ENCODE data around the gene CCDC106. TPM values are rescaled to one million over a fixed set of nuclear protein-coding genes. Genes with fewer than 3 reads are reported as not detected.

Gene CCDC106
- total RNA-seq, 2 donors from 2014 or later, result 2.6 to 4.8 TPM

- Histone ChIP-seq H3K9me3 (no peaks in the 10 kb centered on the region), H3K27ac (no peak overlapping the region), H3K9ac (ENCODE audit: low read depth in 2 of 2, low read length in 2 of 2) (no peak overlapping the region), H3K4me3 (no peak overlapping the region), H3K27me3 (no peaks in the 10 kb centered on the region), H3K4me1 (peaks cover 3% of the 10 kb centered on the region), H3K36me3 (peaks cover 19% of the 10 kb centered on the region)
- DNase-seq, result no peak
- no peak for TF ChIP-seq CTCF (IDR thresholded peaks at IDR 0.05)
- intact Hi-C loops (cut with DNase I), result no loop called here
Observed at GRCh38 chr19:55670280-55671053, 22.5 kb downstream of the CCDC106 start.

GRCh38 chr19:55671054-55671378, 23.0 kb downstream of the CCDC106 start:
- Histone ChIP-seq H3K27ac (no peak overlapping the region), H3K4me3 (no peak overlapping the region), H3K36me3 (peaks cover 19% of the 10 kb centered on the region), H3K9ac (ENCODE audit: low read depth in 2 of 2, low read length in 2 of 2) (no peak overlapping the region), H3K27me3 (no peaks in the 10 kb centered on the region), H3K9me3 (no peaks in the 10 kb centered on the region), H3K4me1 (peaks cover 3% of the 10 kb centered on the region)
- intact Hi-C loops (cut with DNase I), result no loop called here
- no peak for TF ChIP-seq CTCF (IDR thresholded peaks at IDR 0.05)
- no peak for DNase-seq

- Histone ChIP-seq H3K36me3 (peaks cover 19% of the 10 kb centered on the region), H3K27me3 (no peaks in the 10 kb centered on the region), H3K9me3 (no peaks in the 10 kb centered on the region), H3K4me3 (no peak overlapping the region), H3K4me1 (peaks cover 13% of the 10 kb centered on the region), H3K9ac (ENCODE audit: low read depth in 2 of 2, low read length in 2 of 2) (no peak overlapping the region), H3K27ac (no peak overlapping the region)
- intact Hi-C loops (cut with DNase I), result no loop called here
- DNase-seq, result no peak
- TF ChIP-seq CTCF (IDR thresholded peaks at IDR 0.05), result no peak
Observed at GRCh38 chr19:55672418-55672817, 24.4 kb downstream of the CCDC106 start.

GRCh38 chr19:55673465-55673864, 25.5 kb downstream of the CCDC106 start:
- no peak overlapping the region for H3K4me3 ChIP-seq
- no peak for DNase-seq
- no peak for TF ChIP-seq CTCF (IDR thresholded peaks at IDR 0.05)
- no peaks in the 10 kb centered on the region for H3K27me3 ChIP-seq
- peaks cover 23% of the 10 kb centered on the region for H3K4me1 ChIP-seq
- no peaks in the 10 kb centered on the region for H3K9me3 ChIP-seq
- no peak overlapping the region for H3K9ac ChIP-seq (ENCODE audit: low read depth in 2 of 2, low read length in 2 of 2)
- H3K27ac ChIP-seq, result no peak overlapping the region
- peaks cover 15% of the 10 kb centered on the region for H3K36me3 ChIP-seq
- intact Hi-C loops (cut with DNase I), result no loop called here

- Histone ChIP-seq H3K4me1 (peaks cover 26% of the 10 kb centered on the region), H3K27me3 (no peaks in the 10 kb centered on the region), H3K36me3 (peaks cover 11% of the 10 kb centered on the region), H3K4me3 (no peak overlapping the region), H3K9ac (ENCODE audit: low read depth in 2 of 2, low read length in 2 of 2) (no peak overlapping the region), H3K9me3 (no peaks in the 10 kb centered on the region), H3K27ac (no peak overlapping the region)
- TF ChIP-seq CTCF (IDR thresholded peaks at IDR 0.05), result no peak
- intact Hi-C loops (cut with DNase I), result no loop called here
- DNase-seq, result no peak
Observed at GRCh38 chr19:55673889-55674288, 25.9 kb downstream of the CCDC106 start.
